Osteocyte (in vitro differentiated cells): ENCODE measurements around the gene LTK. TPM values are rescaled to one million over a fixed set of nuclear protein-coding genes. Genes with fewer than 3 reads are reported as not detected.
"Not testable (repeated sequence)": the region's sequence is repeated elsewhere in the genome, so short reads cannot be mapped to it uniquely, and the experiment has no call there.

Source experiments
- DNase-seq: peaks from one replicate; pipeline ENCODE4 v3.0.0; 2021; ENCODE audit warnings: mixed read lengths; ENCODE audit not compliant: unreplicated experiment; ENCODE audit errors: extremely low spot score
- H3K27ac Mint-ChIP-seq: one replicate; pipeline ENCODE4 v1.8.0; 2021; ENCODE audit warnings: mild to moderate bottlenecking, mixed read lengths; ENCODE audit not compliant: unreplicated experiment
- H3K27me3 Mint-ChIP-seq: one replicate; pipeline ENCODE4 v1.8.0; 2021; ENCODE audit warnings: mixed read lengths; ENCODE audit not compliant: unreplicated experiment
- H3K36me3 Mint-ChIP-seq: one replicate; pipeline ENCODE4 v1.8.0; 2021; ENCODE audit warnings: mixed read lengths; ENCODE audit not compliant: unreplicated experiment
- H3K4me1 Mint-ChIP-seq: one replicate; pipeline ENCODE4 v1.8.0; 2021; ENCODE audit warnings: mixed read lengths; ENCODE audit not compliant: unreplicated experiment
- H3K4me3 Mint-ChIP-seq: one replicate; pipeline ENCODE4 v1.8.0; 2021; ENCODE audit warnings: mild to moderate bottlenecking, moderate library complexity, mixed read lengths; ENCODE audit not compliant: unreplicated experiment
- H3K9me3 Mint-ChIP-seq: one replicate; pipeline ENCODE4 v1.8.0; 2021; ENCODE audit warnings: mixed read lengths; ENCODE audit not compliant: unreplicated experiment
- CTCF ChIP-seq: fragments of 200-600 bp; sonication (generic); IDR thresholded peaks from 2 replicates; pipeline ENCODE4 v1.5.0; 2021; ENCODE audit warnings: antibody characterized with exemption, mild to moderate bottlenecking, moderate library complexity
- total RNA-seq: library from RNA; stranded (reverse); gene quantifications from 2 replicates; pipeline ENCODE4 v1.2.1, GENCODE V29; 2021

Gene LTK
- total RNA-seq, 1 donor from 2014 or later: 0.91 TPM

- H3K36me3 Mint-ChIP-seq: peaks cover 57% of the 10 kb centered on the region
- no peaks in the 10 kb centered on the region for H3K9me3 Mint-ChIP-seq
- no peak overlapping the region for H3K4me3 Mint-ChIP-seq
- no peak overlapping the region for H3K27ac Mint-ChIP-seq
- no peak for TF ChIP-seq CTCF
- no peak for DNase-seq
- no peaks in the 10 kb centered on the region for H3K4me1 Mint-ChIP-seq
- no peaks in the 10 kb centered on the region for H3K27me3 Mint-ChIP-seq
Measured at GRCh38 chr15:41476416-41477048, 37.1 kb downstream of the LTK start.

GRCh38 chr15:41474941-41475340 is 38.7 kb downstream of the LTK start:
- TF ChIP-seq CTCF: no peak

GRCh38 chr15:41474436-41474835 is 39.2 kb downstream of the LTK start:
- H3K27me3 Mint-ChIP-seq: no peaks in the 10 kb centered on the region

More at GRCh38 chr15:41474941-41475340, 38.7 kb downstream of the LTK start:
- no peaks in the 10 kb centered on the region for H3K4me1 Mint-ChIP-seq
- H3K36me3 Mint-ChIP-seq: peaks cover 52% of the 10 kb centered on the region
- no peak overlapping the region for H3K4me3 Mint-ChIP-seq
- no peak for DNase-seq
- no peaks in the 10 kb centered on the region for H3K27me3 Mint-ChIP-seq
- H3K9me3 Mint-ChIP-seq: no peaks in the 10 kb centered on the region
- no peak overlapping the region for H3K27ac Mint-ChIP-seq

GRCh38 chr15:41473418-41473817 is 40.2 kb downstream of the LTK start:
- Mint-ChIP-seq H3K27me3 (no peaks in the 10 kb centered on the region), H3K9me3 (no peaks in the 10 kb centered on the region)

More at GRCh38 chr15:41474436-41474835, 39.2 kb downstream of the LTK start:
- no peak overlapping the region for H3K27ac Mint-ChIP-seq
- H3K4me1 Mint-ChIP-seq: no peaks in the 10 kb centered on the region
- H3K36me3 Mint-ChIP-seq: peaks cover 54% of the 10 kb centered on the region
- no peak for TF ChIP-seq CTCF
- no peak for DNase-seq
- H3K9me3 Mint-ChIP-seq: no peaks in the 10 kb centered on the region
- no peak overlapping the region for H3K4me3 Mint-ChIP-seq

GRCh38 chr15:41469644-41470043 is 44.0 kb downstream of the LTK start:
- peaks cover 35% of the 10 kb centered on the region for H3K36me3 Mint-ChIP-seq
- not testable (repeated sequence) for H3K27me3 Mint-ChIP-seq, DNase-seq, H3K9me3 Mint-ChIP-seq, H3K4me3 Mint-ChIP-seq, H3K27ac Mint-ChIP-seq, H3K4me1 Mint-ChIP-seq

More at GRCh38 chr15:41473418-41473817, 40.2 kb downstream of the LTK start:
- no peak for DNase-seq
- no peaks in the 10 kb centered on the region for H3K4me1 Mint-ChIP-seq
- no peak for TF ChIP-seq CTCF
- peaks cover 50% of the 10 kb centered on the region for H3K36me3 Mint-ChIP-seq
- no peak overlapping the region for H3K4me3 Mint-ChIP-seq
- H3K27ac Mint-ChIP-seq: no peak overlapping the region
